Measurements from ENCODE around the gene ZNF195. TPM values are rescaled to one million over a fixed set of nuclear protein-coding genes. Genes with fewer than 3 reads are reported as not detected.
"Not testable (repeated sequence)": the region's sequence is repeated elsewhere in the genome, so short reads cannot be mapped to it uniquely, and the experiment has no call there.

Gene ZNF195
- total RNA-seq: 10 to 100 TPM; 15.7 to 24.1 (median 18.7) TPM

DNA sequence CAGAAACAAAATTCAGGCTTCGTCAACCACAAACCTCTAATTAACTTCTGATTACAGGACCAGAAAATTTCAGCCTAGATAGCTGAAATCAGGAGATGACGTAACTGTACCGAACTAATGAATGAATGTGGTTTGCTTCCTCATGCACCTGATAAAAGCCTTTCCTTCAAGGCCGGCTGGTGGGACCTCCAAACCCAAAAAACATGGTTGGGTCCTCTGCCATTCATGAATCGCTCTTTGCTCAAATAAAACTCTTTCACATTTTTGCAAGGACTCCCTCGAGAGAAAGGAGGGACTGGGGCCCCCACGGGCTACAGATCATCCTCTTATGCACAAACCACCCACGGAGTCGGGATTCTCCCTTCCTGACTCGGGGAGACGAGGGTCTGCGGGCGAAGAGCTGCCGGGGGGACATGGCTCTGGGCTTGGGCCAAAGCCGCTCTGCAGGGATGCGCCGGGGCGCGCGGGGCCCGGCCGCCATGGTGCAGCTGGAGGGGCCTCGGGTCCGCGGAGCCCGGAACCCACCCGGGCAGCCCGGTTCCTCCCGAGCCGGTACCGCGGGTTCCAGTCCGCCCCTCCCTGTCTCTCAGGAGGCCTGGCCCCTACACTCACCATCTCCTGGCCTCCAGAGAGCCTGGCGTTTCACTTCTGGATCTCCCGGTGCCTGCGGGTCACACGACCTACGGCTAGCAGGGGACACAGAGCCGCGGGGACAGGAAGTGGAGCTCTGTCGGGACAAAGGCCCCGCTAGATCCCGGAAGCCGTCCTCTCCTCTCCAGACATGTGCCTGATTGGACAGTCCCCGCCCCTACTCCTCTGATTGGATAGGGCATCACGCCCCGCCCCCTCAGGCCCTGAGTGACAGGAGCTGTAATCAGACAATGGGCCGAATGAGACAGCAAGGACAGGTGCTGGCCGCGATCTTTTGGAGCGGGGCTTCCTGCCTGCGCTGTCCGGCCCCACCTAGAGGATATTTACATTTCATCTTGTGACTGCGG lies at the start of gene ZNF195:
Gene ZNF195 (minus strand): TSS at position 721 of the 998 bp plus-strand sequence. CDS start 106 bp downstream, at position 615.
- TF ChIP-seq POLR2A (IDR thresholded peaks at IDR 0.05) (peak in 3 of 4 donors; percentile 36 to 77 (median 72)), POLR2AphosphoS5 (IDR thresholded peaks at IDR 0.05) (peak; percentile 75 to 81), EP300 (IDR thresholded peaks at IDR 0.05) (no peak)
- TF ChIP-seq, protein P1, sequence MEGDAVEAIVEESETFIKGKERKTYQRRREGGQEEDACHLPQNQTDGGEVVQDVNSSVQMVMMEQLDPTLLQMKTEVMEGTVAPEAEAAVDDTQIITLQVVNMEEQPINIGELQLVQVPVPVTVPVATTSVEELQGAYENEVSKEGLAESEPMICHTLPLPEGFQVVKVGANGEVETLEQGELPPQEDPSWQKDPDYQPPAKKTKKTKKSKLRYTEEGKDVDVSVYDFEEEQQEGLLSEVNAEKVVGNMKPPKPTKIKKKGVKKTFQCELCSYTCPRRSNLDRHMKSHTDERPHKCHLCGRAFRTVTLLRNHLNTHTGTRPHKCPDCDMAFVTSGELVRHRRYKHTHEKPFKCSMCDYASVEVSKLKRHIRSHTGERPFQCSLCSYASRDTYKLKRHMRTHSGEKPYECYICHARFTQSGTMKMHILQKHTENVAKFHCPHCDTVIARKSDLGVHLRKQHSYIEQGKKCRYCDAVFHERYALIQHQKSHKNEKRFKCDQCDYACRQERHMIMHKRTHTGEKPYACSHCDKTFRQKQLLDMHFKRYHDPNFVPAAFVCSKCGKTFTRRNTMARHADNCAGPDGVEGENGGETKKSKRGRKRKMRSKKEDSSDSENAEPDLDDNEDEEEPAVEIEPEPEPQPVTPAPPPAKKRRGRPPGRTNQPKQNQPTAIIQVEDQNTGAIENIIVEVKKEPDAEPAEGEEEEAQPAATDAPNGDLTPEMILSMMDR (IDR thresholded peaks at IDR 0.05): no peak
- H3K4me3 ChIP-seq: peak within 1 kb of the TSS; percentile 76 to 97 (median 92)
- DNase-seq: peak; percentile 96 to 99
- H3K9me3 ChIP-seq: no peaks in the 10 kb centered on the region
- ATAC-seq (ENCODE audit: low FRiP score in 2 of 2): peak; percentile 100
- WGBS, 2 donors: 0 to 2% methylated on average over 23 to 54 of the region's 54 CpGs
- H3K4me1 ChIP-seq: peaks cover 12 to 29% (median 20%) of the 10 kb centered on the region in 4 donors
- H3K27me3 ChIP-seq: no peaks in the 10 kb centered on the region
- H3K27ac ChIP-seq: peak within 1 kb of the TSS; percentile 83 to 91 (median 86)
- peaks cover 0 to 10% (median 0%) of the 10 kb centered on the region in 4 donors for H3K36me3 ChIP-seq

DNA sequence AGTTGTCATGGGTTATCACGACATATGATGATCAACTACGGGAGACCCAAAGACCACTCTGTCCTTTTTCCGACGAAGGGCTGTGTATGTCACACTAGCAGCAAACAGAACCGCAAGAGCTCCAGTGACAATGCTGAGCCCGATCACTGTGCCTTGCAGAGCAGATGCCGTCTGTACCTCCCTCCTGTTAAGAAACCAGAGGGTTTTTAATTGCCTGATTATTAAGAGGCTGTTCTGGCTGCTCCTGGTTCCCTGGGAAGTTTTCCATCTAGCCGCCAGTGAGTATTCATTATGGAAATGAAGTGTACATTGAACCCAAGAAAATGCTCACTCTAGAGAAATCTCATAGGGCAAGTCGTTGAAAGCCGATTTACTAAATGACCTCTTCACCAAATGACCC lies 49.1 kb upstream of the ZNF195 start:
- not testable (repeated sequence) for DNase-seq; H3K27ac ChIP-seq; ATAC-seq (ENCODE audit: low FRiP score in 2 of 2); H3K9me3 ChIP-seq; H3K4me3 ChIP-seq; H3K4me1 ChIP-seq; H3K36me3 ChIP-seq; H3K27me3 ChIP-seq
- WGBS, 2 donors: 90 to 94% methylated on average over 10 of the region's 10 CpGs

DNA sequence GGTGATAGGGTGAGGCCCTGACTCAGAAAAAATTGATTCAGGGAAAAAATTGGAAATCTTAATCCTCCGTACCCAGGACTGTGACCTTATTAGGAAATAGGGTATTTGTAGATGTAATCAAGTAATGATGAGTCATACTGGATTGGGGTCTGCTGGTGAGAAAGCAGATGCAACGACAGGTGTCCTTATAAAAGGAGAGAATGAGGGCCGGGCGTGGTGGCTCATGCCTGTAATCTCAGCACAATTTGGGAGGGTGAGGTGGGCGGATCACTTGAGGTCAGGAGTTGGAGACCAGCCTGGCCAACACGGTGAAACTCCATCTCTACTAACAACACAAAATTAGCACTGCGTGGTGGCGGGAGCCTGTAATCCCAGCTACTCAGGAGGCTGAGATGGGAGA lies 47.6 kb upstream of the ZNF195 start:
- not testable (repeated sequence) for ATAC-seq (ENCODE audit: low FRiP score in 2 of 2); H3K27me3 ChIP-seq; H3K4me3 ChIP-seq; H3K27ac ChIP-seq; H3K36me3 ChIP-seq; DNase-seq; H3K9me3 ChIP-seq
- peaks cover 0 to 16% (median 5%) of the 10 kb centered on the region in 4 donors for H3K4me1 ChIP-seq
- WGBS, 2 donors: 88 to 90% methylated on average over 8 of the region's 8 CpGs

DNA sequence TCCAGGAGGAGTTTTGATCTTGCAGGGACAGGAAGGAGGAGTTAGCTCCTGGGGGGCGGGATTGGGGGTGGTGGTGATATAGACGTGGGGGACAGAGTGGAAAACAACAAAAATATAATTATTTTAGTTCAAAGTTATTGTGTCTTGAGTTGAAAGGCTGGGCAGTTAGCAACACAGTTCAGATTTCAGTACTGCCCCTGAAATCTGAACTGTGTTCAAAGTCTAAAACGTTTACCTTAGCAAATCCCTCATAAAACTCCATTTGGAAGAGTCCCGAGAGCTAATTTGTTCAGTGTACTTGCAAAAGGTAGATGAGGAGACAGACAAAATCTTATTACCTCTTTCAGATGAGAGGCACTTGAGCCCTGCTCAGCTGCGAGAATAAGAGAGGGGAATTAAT lies 45.0 kb upstream of the ZNF195 start:
- not testable (repeated sequence) for H3K27ac ChIP-seq; H3K4me1 ChIP-seq; H3K9me3 ChIP-seq; H3K36me3 ChIP-seq; DNase-seq; ATAC-seq (ENCODE audit: low FRiP score in 2 of 2); H3K27me3 ChIP-seq
- WGBS, 2 donors: 26 to 37% methylated on average over 5 of the region's 5 CpGs
- peak overlapping the region in 1 of 4 donors; percentile 63 for H3K4me3 ChIP-seq

DNA sequence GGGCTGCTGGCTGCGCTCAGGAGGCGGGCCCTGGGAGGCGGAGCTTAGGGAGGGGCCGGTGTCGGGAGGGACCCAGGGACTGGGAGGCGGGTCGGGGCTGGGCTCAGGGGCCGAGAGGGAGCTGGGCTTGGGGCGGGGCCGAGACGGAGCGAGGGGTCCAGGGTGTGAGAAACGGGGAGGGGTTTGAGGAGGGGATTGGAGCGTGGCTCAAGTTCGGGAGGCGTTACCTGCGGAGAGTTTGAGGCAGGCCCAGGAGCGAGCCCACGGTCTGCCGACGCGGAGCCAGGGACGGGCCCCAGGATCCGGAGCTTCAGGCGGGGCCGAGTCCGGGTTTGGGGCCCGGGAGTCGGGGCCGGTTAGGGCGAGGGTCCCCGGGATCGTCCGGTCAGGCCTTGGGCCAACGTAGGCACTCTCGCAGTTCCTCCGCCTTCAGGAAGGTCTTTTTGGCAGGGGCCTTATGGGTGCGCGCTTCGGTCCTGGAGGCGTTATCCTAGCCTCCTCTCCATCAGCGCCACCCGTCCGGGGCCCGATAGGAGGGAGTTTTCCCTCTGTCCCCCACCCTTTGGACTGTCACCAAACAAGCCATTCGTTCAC lies 44.3 kb upstream of the ZNF195 start:
- peak overlapping the region; percentile 38 to 78 (median 70) for H3K4me3 ChIP-seq
- H3K9me3 ChIP-seq; DNase-seq; ATAC-seq (ENCODE audit: low FRiP score in 2 of 2); H3K36me3 ChIP-seq; H3K27me3 ChIP-seq; H3K4me1 ChIP-seq: not testable (repeated sequence)
- peak in 2 of 4 donors; percentile 35 to 39 for TF ChIP-seq POLR2A (IDR thresholded peaks at IDR 0.05)
- WGBS, 2 donors: 0 to 3% methylated on average over 15 to 22 of the region's 46 CpGs
- H3K27ac ChIP-seq: peak overlapping the region in 3 of 4 donors; percentile 81 to 89 (median 89)

DNA sequence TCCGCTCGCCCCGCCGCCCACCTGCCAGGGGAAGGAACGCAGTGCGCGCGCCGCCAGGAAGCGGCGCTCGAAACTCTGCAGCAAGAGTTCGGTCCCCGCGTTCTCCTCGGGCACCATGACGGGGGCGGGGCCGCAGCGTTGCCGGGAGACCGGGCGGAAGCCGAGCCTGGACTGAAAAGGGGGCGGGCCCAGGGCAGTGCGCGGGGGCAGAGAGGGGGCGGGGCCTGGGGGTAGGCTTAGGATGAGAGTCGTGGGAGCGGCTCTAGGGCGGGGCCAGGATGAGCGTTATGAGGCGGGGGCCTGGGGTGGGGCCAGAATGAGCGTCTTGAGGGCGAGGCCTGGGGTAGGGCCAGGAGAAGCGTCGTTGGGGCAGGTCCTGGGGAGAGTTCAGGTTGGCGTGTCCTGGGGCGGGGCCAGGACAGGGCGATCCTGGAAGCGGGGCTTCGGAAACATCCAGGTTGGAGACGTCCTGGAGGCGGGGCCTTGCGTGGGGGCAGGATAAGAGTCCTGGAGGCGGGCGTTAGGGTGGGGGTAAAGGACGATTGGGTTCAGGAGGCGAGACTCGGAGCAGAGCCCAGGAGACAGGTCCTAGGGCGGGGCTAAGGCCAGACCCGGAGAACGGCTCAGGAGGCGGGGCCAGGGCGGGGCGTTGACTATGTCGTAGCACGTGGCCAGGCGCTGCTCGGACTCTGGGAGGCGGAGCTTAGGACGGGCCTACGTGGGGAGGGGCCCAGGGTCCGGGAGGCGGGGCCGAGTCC lies 43.6 kb upstream of the ZNF195 start:
- H3K4me3 ChIP-seq: peak overlapping the region; percentile 46 to 78 (median 70)
- not testable (repeated sequence) for H3K9me3 ChIP-seq, H3K4me1 ChIP-seq, H3K27me3 ChIP-seq, H3K36me3 ChIP-seq
- H3K27ac ChIP-seq: peak overlapping the region; percentile 67 to 89 (median 85)
- DNase-seq: peak; percentile 99 to 100
- peak; percentile 100 for ATAC-seq (ENCODE audit: low FRiP score in 2 of 2)
- 0 to 1% methylated on average over 14 to 27 of the region's 66 CpGs for WGBS, 2 donors

DNA sequence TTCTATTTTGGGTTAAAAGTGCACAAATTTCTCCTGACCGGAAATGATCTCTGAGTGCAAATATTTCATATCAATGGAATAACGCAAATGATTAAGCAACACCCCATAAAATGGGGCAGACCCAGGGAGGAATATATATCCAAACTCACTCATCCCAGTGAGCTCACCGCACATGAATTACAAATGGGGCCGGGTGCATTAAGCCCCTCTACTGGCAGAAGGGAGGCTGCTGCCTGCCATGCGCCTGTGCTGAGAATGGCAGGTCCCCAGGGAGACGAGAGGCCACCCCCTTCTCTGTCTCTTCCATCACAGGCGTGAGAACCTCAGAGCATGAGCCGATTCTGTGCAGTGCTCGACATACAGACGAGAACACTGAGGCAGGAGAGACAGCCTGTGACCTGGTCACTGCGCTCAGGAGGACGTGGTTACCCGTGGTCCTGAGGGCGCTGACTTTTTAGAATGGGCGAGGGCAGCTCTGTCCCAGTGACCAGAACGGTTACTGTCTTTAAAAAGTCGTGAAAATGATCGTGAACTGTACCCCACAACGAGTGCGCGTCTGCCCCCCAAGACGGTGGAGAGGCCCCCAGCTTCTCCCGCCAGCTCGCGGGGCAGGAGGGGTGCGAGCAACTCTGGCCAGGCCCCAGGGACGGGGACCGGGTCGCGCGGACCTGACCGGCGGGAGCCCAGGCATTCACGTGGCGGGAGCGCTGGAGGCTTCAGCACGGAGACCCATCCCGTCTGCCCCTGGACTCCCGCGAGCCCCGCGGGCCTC lies 42.8 kb upstream of the ZNF195 start:
- not testable (repeated sequence) for H3K27me3 ChIP-seq; ATAC-seq (ENCODE audit: low FRiP score in 2 of 2); H3K9me3 ChIP-seq; H3K4me1 ChIP-seq; H3K36me3 ChIP-seq; DNase-seq
- Histone ChIP-seq H3K4me3 (peak overlapping the region; percentile 46 to 78 (median 70)), H3K27ac (peak overlapping the region; percentile 67 to 89 (median 78))
- WGBS, 2 donors: 7 to 17% methylated on average over 11 to 33 of the region's 42 CpGs

DNA sequence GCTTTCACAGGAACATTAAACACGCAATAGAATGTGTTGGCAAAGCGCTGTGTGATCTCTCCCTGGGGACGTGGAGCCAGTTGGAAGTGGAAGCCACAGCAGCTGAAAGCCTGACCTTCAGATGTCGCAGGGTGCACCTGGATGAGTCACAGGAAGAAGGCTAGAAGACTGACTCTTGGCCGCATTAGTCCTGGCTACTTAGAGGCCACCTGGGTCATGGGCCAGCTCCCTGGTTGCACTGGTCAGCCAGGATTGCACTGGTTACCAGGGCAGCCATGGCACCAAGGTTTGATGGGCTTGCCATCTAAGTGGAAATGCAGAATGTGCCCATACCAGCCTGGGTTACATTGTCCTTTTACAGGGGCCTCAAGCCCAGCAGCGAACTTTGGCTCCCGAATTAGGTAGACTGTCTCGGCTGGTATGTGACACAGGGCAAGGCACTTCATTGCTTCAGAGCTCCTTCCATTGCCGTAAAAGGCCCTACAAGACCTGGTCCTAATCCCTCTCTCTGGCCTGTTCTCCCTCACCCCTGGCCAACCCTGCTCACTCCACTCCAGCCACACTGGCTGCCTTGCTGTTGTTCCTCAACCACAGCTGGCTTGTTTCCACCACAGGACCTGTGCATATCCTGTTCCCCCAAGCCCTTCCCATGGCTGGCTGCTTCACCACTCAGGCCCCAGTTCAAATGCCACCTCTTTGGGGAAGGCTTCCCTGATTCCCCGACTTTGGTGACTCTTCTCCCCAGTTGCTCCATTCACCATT lies 41.5 kb upstream of the ZNF195 start:
- DNase-seq; H3K27me3 ChIP-seq; H3K36me3 ChIP-seq; H3K4me3 ChIP-seq; ATAC-seq (ENCODE audit: low FRiP score in 2 of 2); H3K9me3 ChIP-seq; H3K4me1 ChIP-seq; H3K27ac ChIP-seq: not testable (repeated sequence)
- 78% methylated on average over 6 to 10 of the region's 10 CpGs for WGBS, 2 donors

DNA sequence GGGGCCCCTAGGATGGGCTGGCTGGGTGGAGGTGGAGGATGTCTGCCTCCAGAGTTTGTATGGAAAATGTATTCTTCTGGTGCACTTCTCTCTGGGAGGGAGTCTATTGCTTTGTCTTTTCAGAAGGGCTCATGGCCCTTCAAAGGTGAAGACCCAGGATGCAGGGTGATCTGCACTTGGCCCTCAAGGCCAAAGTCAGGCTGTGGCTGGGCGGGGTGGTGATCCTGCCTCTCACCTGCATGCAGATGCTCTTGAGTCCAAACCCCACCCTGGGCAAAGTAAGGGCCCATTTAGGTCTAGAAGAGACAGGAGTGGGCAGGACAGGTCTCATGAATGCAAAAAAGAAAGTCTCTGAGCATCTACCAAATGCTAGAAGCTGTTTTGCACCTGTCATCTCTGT lies 40.5 kb upstream of the ZNF195 start:
- H3K27me3 ChIP-seq; H3K36me3 ChIP-seq; DNase-seq; ATAC-seq (ENCODE audit: low FRiP score in 2 of 2); H3K4me3 ChIP-seq; H3K27ac ChIP-seq; H3K9me3 ChIP-seq; H3K4me1 ChIP-seq: not testable (repeated sequence)
- WGBS, 2 donors: 80 to 89% methylated on average over 1 of the region's 1 CpG
